ENCODE measurements around the gene MAG. TPM values are rescaled to one million over a fixed set of nuclear protein-coding genes. Genes with fewer than 3 reads are reported as not detected.

The MAG gene
- total and polyA plus RNA-seq, 10 of the 15 experiments (the other 5 are each of a cell fraction or from before 2014, with no cell fraction given), result 0.03 to 0.82 (median 0.17) TPM; not detected in 2

DNA sequence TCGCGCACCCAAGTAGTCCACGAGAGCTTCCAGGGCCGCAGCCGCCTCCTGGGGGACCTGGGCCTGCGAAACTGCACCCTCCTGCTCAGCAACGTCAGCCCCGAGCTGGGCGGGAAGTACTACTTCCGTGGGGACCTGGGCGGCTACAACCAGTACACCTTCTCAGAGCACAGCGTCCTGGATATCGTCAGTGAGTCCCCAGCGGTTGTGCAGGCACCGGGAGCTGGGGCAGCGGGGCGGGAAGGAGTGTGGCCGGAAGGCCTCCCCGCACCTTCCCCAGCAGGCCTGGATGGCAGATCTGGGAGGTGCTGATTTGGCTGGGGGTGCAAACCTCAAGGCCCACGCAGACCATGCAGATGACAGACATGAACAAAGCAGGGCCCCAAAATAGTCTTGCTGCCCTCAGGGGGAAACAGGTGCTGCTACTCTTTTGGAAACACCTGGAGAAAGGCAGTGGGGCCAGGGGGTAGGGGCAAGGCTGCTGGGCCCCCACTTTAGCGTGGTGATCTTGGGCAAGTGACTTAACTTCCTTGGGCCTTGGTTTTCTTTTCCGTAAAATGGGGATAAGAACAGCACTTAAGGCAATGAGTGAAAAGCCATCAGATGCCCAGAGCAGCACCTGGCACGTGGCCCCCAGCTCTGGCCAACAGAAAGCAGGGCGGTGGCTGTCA is 4.0 kb downstream of the MAG start (continued):
- TF ChIP-seq, protein P1, sequence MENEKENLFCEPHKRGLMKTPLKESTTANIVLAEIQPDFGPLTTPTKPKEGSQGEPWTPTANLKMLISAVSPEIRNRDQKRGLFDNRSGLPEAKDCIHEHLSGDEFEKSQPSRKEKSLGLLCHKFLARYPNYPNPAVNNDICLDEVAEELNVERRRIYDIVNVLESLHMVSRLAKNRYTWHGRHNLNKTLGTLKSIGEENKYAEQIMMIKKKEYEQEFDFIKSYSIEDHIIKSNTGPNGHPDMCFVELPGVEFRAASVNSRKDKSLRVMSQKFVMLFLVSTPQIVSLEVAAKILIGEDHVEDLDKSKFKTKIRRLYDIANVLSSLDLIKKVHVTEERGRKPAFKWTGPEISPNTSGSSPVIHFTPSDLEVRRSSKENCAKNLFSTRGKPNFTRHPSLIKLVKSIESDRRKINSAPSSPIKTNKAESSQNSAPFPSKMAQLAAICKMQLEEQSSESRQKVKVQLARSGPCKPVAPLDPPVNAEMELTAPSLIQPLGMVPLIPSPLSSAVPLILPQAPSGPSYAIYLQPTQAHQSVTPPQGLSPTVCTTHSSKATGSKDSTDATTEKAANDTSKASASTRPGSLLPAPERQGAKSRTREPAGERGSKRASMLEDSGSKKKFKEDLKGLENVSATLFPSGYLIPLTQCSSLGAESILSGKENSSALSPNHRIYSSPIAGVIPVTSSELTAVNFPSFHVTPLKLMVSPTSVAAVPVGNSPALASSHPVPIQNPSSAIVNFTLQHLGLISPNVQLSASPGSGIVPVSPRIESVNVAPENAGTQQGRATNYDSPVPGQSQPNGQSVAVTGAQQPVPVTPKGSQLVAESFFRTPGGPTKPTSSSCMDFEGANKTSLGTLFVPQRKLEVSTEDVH (IDR thresholded peaks at IDR 0.05; ENCODE audit: low read depth, partially characterized antibody), result no peak
- peak; percentile 40; the same call in 1 of the 2 replicates for TF ChIP-seq ZNF217 (IDR thresholded peaks at IDR 0.05)
- TF ChIP-seq MEF2A (IDR thresholded peaks at IDR 0.05; ENCODE audit: insufficient read depth, low read depth, low read length), result peak; percentile 83
- TF ChIP-seq MTA2 (IDR thresholded peaks at IDR 0.05; ENCODE audit: low read depth), result peak; percentile 36; the same call in 1 of the 2 replicates
- TF ChIP-seq, protein P2, sequence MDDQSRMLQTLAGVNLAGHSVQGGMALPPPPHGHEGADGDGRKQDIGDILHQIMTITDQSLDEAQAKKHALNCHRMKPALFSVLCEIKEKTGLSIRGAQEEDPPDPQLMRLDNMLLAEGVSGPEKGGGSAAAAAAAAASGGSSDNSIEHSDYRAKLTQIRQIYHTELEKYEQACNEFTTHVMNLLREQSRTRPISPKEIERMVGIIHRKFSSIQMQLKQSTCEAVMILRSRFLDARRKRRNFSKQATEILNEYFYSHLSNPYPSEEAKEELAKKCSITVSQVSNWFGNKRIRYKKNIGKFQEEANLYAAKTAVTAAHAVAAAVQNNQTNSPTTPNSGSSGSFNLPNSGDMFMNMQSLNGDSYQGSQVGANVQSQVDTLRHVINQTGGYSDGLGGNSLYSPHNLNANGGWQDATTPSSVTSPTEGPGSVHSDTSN (IDR thresholded peaks at IDR 0.05; ENCODE audit: insufficient replicate concordance, low read depth, low read length), result no peak
- TF ChIP-seq POLR2A (IDR thresholded peaks at IDR 0.05; ENCODE audit: low read depth, low read length), result 0 out of 2 replicates have a peak, but pooled peaks have one; percentile 32
- TF ChIP-seq ETV6 (conservative IDR thresholded peaks at IDR 0.05 in 1 of 2, IDR thresholded peaks at IDR 0.05 in 1 of 2; ENCODE audit: borderline replicate concordance in 1 of 2, low read depth in 1 of 2), result peak in 1 of 2 experiments; percentile 46; a peak in 1 of 4 replicates
- no peak for TF ChIP-seq TARDBP (IDR thresholded peaks at IDR 0.05; ENCODE audit: borderline replicate concordance)
- TF ChIP-seq EGR1 (IDR thresholded peaks at IDR 0.05; ENCODE audit: borderline replicate concordance in 1 of 2, low read depth in 2 of 2, low read length in 2 of 2), result peak in 1 of 2 experiments; percentile 58; a peak in 1 of 3 replicates
- no peak for TF ChIP-seq NFYA (IDR thresholded peaks at IDR 0.05; ENCODE audit: borderline replicate concordance, low read depth, low read length)
- TF ChIP-seq POLR2AphosphoS5 (IDR thresholded peaks at IDR 0.05; ENCODE audit: low read length), result no peak
- TF ChIP-seq POU2F2 (IDR thresholded peaks at IDR 0.05; ENCODE audit: borderline replicate concordance, low read depth, low read length), result no peak
- TF ChIP-seq EED (IDR thresholded peaks at IDR 0.05; ENCODE audit: low read depth), result peak; percentile 82
- no peak for TF ChIP-seq SREBF2 (IDR thresholded peaks at IDR 0.05; ENCODE audit: low read length)
- 0 out of 2 replicates have a peak, but pooled peaks have one; percentile 33 for TF ChIP-seq TCF3 (IDR thresholded peaks at IDR 0.05; ENCODE audit: borderline replicate concordance, insufficient read depth, low read depth, low read length)
- TF ChIP-seq TCF12 (IDR thresholded peaks at IDR 0.05; ENCODE audit: low read depth, low read length), result peak; percentile 84; the same call in 1 of the 2 replicates
- TF ChIP-seq, protein P3, sequence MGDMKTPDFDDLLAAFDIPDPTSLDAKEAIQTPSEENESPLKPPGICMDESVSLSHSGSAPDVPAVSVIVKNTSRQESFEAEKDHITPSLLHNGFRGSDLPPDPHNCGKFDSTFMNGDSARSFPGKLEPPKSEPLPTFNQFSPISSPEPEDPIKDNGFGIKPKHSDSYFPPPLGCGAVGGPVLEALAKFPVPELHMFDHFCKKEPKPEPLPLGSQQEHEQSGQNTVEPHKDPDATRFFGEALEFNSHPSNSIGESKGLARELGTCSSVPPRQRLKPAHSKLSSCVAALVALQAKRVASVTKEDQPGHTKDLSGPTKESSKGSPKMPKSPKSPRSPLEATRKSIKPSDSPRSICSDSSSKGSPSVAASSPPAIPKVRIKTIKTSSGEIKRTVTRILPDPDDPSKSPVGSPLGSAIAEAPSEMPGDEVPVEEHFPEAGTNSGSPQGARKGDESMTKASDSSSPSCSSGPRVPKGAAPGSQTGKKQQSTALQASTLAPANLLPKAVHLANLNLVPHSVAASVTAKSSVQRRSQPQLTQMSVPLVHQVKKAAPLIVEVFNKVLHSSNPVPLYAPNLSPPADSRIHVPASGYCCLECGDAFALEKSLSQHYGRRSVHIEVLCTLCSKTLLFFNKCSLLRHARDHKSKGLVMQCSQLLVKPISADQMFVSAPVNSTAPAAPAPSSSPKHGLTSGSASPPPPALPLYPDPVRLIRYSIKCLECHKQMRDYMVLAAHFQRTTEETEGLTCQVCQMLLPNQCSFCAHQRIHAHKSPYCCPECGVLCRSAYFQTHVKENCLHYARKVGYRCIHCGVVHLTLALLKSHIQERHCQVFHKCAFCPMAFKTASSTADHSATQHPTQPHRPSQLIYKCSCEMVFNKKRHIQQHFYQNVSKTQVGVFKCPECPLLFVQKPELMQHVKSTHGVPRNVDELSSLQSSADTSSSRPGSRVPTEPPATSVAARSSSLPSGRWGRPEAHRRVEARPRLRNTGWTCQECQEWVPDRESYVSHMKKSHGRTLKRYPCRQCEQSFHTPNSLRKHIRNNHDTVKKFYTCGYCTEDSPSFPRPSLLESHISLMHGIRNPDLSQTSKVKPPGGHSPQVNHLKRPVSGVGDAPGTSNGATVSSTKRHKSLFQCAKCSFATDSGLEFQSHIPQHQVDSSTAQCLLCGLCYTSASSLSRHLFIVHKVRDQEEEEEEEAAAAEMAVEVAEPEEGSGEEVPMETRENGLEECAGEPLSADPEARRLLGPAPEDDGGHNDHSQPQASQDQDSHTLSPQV (IDR thresholded peaks at IDR 0.05), result no peak
- TF ChIP-seq CREM (IDR thresholded peaks at IDR 0.05; ENCODE audit: low read depth), result peak; percentile 60
- 0 out of 4 replicates have a peak, but pooled peaks of 1 of the 2 experiments have one; percentile 3 for TF ChIP-seq SRF (IDR thresholded peaks at IDR 0.05; ENCODE audit: low read depth in 2 of 2, low read length in 2 of 2)
- peak; percentile 58; the same call in 1 of the 2 replicates for TF ChIP-seq FOXM1 (IDR thresholded peaks at IDR 0.05; ENCODE audit: low read depth, low read length)
- no peak for TF ChIP-seq SREBF1 (IDR thresholded peaks at IDR 0.05; ENCODE audit: low read length)
- peak; percentile 70 to 78; a peak in 3 of 4 replicates for TF ChIP-seq IKZF2 (IDR thresholded peaks at IDR 0.05)
- no peak for TF ChIP-seq FOXK2 (IDR thresholded peaks at IDR 0.05)

All from GM12878 (cell line).